HG02970 (cell line): ENCODE results near the gene NEK11.

Experiments
- ATAC-seq: cut with Tn5 transposase; IDR thresholded peaks from one replicate; pipeline ENCODE4 v1.9.1; 2021; ENCODE audit warnings: mild to moderate bottlenecking, moderate library complexity, moderate number of reproducible peaks; ENCODE audit not compliant: unreplicated experiment, low FRiP score

NEK11 gene

GRCh38 chr3:131221731-131222130 is 195.1 kb downstream of the NEK11 start:
- ATAC-seq, result no peak

DNA sequence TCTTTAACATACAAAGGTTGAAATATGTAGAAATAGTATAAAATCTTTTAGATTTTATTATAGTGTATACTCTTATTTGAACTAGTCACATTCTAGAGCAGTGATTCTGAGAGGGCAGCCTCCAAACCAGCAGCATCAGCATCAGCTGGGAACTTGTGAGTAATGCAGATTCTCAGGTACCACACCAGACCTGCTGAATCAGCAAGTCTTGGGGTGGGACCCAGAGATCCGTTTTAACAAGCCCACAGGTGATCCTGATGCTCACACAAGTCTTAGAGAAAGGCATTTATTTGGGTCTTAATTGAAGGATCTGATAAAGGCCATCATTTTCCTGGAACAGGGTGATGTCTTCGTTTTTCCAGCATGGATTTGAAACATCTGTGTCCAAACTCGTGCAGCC is 195.9 kb downstream of the NEK11 start:
- no peak for ATAC-seq

GRCh38 chr3:131223373-131224289 is 197.0 kb downstream of the NEK11 start:
- ATAC-seq, result no peak

- no peak for ATAC-seq
Measured at GRCh38 chr3:131224886-131225550, 198.3 kb downstream of the NEK11 start.

GRCh38 chr3:131228522-131228921 is 201.8 kb downstream of the NEK11 start:
- ATAC-seq, result no peak

DNA sequence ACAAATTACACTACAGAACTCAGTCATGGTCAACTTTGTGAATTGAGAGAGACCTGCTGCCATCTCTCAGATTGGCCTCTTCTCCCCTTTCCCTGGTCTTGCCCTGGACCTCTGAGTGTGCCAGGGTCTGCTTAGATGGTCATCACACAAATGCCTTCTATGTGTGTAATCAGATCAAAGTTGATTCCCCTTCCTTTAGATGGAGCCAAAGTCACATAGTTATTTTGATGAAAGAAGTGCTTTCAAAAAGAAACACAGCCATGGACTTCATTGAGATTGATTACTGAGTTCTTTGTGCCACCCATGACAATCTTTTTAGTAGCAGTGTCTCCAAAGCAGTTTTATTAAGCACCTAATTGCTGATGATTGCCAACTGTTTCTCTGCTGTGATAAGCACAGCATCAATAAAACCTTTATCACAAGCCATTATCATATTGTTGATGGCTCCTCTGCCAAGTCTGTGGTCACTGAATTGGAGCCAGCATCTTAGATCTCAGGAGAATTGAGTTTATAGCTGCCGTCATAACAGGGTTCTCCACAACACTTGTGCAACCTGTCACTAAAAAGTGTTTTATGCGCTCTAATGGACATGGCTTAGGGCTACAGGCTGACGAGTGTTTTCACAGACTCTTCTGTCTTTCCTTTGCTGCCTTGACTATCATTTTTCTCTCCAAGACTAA is 205.2 kb downstream of the NEK11 start:
- ATAC-seq, result no peak

DNA sequence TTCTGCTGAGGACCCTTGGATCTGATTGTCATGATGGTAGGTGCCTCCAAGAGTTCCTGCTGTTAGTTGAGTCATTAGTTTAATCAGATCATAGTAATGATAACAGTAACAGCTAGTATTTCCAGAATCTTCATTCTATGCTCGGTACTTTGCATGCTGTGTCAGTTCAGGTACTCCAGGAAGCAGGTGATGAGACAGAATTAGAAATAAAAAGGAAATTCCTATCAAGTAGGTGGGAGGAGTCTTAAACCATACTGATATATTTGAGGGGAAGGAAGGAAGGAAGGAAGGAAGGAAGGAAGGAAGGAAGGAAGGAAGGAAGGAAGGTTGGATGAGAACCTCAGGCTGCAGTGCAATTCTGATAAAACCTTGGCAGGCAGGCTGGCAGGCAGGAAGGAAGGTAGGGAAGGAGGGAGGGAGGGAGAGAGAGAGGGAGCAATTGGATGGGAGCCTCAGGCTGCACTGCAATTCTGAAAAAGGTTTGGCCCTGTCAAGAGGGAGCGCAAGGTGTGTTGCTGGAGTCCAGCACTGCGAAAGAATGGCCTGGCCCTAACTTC is 206.1 kb downstream of the NEK11 start:
- ATAC-seq, result no peak

- ATAC-seq, result no peak
Measured at GRCh38 chr3:131233900-131234668, 207.4 kb downstream of the NEK11 start.

- no peak for ATAC-seq
Measured at GRCh38 chr3:131236421-131236820, 209.7 kb downstream of the NEK11 start.

DNA sequence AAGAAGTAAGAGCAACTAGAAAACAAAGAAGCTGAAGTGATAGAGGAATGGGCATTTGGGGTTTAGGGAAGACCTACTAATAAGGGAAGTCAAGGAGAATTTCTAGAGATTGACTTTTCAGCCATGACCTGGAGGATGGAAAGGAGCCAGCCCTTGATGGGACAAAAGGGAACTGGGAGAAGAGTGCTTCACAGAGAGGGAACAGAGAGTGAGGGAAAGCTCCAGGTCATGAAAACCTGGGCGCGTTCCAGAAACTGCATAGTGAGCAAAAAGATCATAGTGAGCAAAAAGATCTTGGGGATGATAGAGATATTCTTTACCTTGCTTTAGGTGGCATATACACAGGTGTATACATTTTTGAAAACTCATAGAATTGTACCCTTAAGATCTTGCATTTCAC is 211.8 kb downstream of the NEK11 start:
- no peak for ATAC-seq

- no peak for ATAC-seq
Measured at GRCh38 chr3:131239267-131239666, 212.6 kb downstream of the NEK11 start.

- ATAC-seq, result no peak
Measured at GRCh38 chr3:131242201-131242600, 215.5 kb downstream of the NEK11 start.

DNA sequence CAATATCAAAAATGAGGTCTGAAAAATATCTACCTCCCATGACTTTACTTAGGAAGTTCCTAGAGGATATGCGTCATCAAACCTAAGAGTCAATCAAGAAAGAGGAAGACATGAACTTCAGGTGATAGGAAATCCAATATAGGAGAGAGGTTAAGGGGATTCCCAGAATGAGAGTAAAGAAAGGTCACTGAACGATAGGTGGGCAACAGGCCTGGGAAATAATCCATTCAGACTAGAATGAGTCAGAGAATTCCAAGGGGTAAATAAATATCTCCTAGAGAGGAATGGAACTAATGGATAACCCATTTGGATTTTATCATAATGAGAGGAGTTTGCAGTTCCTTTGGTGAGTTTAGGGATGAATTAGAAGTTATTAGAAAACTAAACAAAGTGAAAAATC is 223.8 kb downstream of the NEK11 start:
- ATAC-seq, result no peak

DNA sequence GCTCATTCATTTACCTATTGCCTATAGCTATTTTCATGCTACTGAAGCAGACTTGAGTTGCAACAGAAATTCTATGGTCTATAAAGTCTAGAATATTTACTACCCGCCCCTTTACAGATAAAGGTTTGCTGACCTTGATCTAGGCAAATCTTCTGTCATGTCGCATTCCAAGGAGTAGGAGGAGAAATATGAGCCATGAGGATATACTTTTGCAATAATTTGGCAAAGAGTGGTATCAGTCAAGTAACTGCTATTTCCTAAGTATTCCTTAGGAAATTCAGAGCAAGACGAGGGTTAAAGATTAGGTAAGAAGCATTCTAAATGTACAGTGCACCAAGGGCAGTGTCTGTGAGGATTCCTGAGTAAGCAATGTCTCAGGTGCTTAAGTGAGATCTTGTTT is 233.8 kb downstream of the NEK11 start:
- no peak for ATAC-seq

GRCh38 chr3:131261104-131261503 is 234.4 kb downstream of the NEK11 start:
- no peak for ATAC-seq

DNA sequence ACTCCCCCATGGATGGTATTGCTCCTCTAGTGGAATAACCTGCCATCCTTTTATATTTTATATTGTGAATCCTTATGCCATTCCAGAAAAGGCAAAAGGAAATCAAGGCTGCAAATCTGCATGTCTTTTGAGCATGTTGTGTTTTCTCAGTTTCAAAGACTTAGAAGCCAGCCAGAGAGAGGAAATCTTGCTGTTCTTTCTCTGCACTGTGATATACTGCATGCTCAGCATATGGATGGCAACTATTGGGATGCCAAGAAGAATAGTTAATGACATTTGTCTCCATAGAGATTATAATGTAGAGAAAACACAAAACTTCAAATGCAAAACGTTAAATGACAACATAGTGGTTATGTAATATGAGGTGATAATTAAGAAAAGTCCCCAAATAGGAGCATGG is 248.9 kb downstream of the NEK11 start:
- ATAC-seq, result no peak

- ATAC-seq, result no peak
Measured at GRCh38 chr3:131277836-131278497, 251.3 kb downstream of the NEK11 start.

- ATAC-seq, result no peak
Measured at GRCh38 chr3:131279577-131279976, 252.9 kb downstream of the NEK11 start.

DNA sequence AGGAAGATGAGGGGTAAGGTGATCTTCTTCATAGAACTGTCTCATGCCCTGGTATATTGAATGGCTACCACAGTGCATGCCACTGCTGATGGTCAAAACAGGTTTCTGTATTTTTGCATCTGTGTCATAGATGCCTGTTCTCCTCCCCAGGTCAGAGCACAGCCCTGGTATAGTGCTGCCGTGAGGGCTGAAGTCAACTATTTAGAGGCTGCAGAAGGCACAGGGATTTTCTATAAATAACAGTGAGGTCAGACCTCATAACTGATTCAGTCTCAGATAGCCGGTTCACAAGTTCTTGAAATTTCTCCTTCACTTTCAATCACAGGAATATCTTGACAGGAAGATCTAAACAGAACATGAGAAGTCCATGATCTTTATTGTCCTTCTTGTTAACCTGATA is 255.7 kb downstream of the NEK11 start:
- ATAC-seq, result no peak

DNA sequence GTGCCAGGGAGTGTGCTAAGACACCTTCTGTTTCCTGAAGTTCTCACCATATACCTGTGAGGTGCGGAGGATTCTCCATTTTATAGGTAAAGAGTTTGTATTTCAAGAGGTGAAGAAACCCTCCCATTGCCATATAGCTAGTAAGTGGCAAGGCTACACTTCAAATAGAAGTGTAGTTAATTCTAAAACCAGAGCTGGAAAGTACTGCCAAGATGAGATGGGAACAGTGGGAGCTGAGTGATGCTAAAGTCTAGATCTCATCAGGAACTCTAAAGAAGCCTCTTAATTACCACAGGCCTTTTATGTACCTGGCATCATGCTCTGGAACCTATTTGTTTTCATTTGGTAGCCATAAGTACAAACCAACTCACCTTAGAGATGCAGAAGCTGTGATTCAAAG is 256.3 kb downstream of the NEK11 start:
- no peak for ATAC-seq
